ENCODE results near the gene UBXN1. TPM values are rescaled to one million over a fixed set of nuclear protein-coding genes. Genes with fewer than 3 reads are reported as not detected.

The UBXN1 gene
- polyA plus RNA-seq, 10 donors, result 96.1 to 155 (median 130) TPM

- no peak for DNase-seq
Observed at GRCh38 chr11:62646825-62647608, 31.9 kb downstream of the UBXN1 start.

DNA sequence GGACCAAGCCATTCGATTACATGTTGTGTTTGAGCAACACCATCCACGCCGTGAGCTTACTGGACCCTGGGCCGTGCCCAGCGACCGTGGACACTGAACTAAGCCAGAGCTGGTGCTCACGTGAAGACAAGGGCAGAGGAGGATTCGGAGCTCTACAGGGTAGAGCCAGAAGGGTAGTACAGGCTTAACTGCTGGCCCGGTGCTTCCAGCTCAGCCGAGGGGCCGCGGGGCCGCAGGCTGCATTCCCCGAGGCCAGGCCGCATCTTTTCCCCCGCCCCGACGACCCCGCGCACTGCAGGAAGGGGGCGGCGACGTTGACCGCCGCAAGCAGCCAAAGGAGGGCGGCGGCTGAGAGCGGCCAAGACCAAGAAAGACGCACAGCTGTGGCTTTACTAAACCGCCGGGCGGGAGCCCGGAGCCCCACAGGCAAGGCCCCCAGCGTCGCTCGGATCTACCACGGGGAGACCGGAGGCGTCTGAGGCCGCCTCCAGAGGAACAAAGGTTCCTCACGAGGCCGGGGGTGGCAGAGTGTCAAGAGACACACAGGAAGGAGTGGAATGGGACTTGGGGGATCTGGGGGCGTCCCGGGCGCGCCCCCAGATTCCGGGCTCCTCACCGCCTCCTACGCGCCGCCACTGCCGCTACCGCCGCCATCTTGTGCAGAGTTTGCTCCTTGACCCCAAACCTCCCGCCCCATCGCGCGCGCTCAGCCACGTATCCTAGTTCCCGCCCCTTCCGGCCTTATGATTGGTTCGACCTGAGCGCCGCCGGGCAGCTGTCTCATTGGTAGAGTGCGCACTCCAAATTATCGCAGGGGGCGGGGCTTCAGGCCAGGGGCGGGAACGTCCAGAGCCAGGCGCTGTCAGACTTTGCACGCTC, 32.7 kb downstream of the UBXN1 start, which contains the start of gene GANAB:
Gene GANAB, minus strand, starts transcription at position 668 of the 879 bp plus-strand sequence. Its CDS starts 14 bp downstream, at position 654.
- peak; percentile 98 to 99 (median 99) for DNase-seq

GRCh38 chr11:62645671-62645945, 33.3 kb downstream of the UBXN1 start:
- no peak for DNase-seq

- no peak for DNase-seq
Observed at GRCh38 chr11:62644220-62644619, 34.7 kb downstream of the UBXN1 start.

GRCh38 chr11:62632492-62632891, 46.4 kb downstream of the UBXN1 start:
- DNase-seq, result no peak

- DNase-seq, result no peak
Observed at GRCh38 chr11:62627713-62628112, 51.2 kb downstream of the UBXN1 start.

Other genes starting within 250 kb of the UBXN1 start
- 100 to 1,000 TPM; 269 to 408 (median 312) TPM for gene AHNAK, start 132.3 kb downstream of the UBXN1 start, polyA plus RNA-seq (ENCODE audit: insufficient read length in 10 of 10)
- 1,000 to 10,000 TPM; 2,727 to 3,805 (median 3,280) TPM for gene EEF1G, start 105.2 kb downstream of the UBXN1 start, polyA plus RNA-seq (ENCODE audit: insufficient read length in 10 of 10)
- 10 to 100 TPM; 11.6 to 17.7 (median 13.8) TPM for gene TUT1, start 87.5 kb downstream of the UBXN1 start, polyA plus RNA-seq (ENCODE audit: insufficient read length in 10 of 10)
- 10 to 100 TPM; 36.9 to 56.4 (median 44.1) TPM for gene MTA2, start 77.2 kb downstream of the UBXN1 start, polyA plus RNA-seq (ENCODE audit: insufficient read length in 10 of 10)
- 10 to 100 TPM; 11.9 to 25.3 (median 17.7) TPM for gene EML3, start 66.3 kb downstream of the UBXN1 start, polyA plus RNA-seq (ENCODE audit: insufficient read length in 10 of 10)
- 1 to 10 TPM in 8 of 10 donors, under 1 TPM in 2; 0.69 to 2.4 (median 1.6) TPM for gene ROM1, start 65.8 kb downstream of the UBXN1 start, polyA plus RNA-seq (ENCODE audit: insufficient read length in 10 of 10)
- 10 to 100 TPM; 13.3 to 22.3 (median 18.7) TPM for gene B3GAT3, start 57.1 kb downstream of the UBXN1 start, polyA plus RNA-seq (ENCODE audit: insufficient read length in 10 of 10)
- 100 to 1,000 TPM; 145 to 211 (median 165) TPM for gene GANAB, start 32.5 kb downstream of the UBXN1 start, polyA plus RNA-seq (ENCODE audit: insufficient read length in 10 of 10)
- 10 to 100 TPM in 6 of 10 donors, 1 to 10 TPM in 4; 9.0 to 13.9 (median 11.1) TPM for gene INTS5, start 25.8 kb downstream of the UBXN1 start, polyA plus RNA-seq (ENCODE audit: insufficient read length in 10 of 10)
- gene C11orf98, start 13.9 kb downstream of the UBXN1 start, polyA plus RNA-seq (ENCODE audit: insufficient read length in 10 of 10), result 10 to 100 TPM; 30.0 to 44.8 (median 33.0) TPM
- gene CSKMT, start 13.8 kb downstream of the UBXN1 start, polyA plus RNA-seq (ENCODE audit: insufficient read length in 10 of 10), result 1 to 10 TPM; 1.8 to 4.9 (median 3.1) TPM
- 1 to 10 TPM; 4.5 to 8.3 (median 5.7) TPM for gene UQCC3, start 7.4 kb downstream of the UBXN1 start, polyA plus RNA-seq (ENCODE audit: insufficient read length in 10 of 10)
- 1 to 10 TPM; 3.0 to 8.4 (median 6.6) TPM for gene LBHD1, start 6.8 kb downstream of the UBXN1 start, polyA plus RNA-seq (ENCODE audit: insufficient read length in 10 of 10)
- 10 to 100 TPM; 12.8 to 31.1 (median 20.4) TPM for gene LRRN4CL, start 10.5 kb upstream of the UBXN1 start, polyA plus RNA-seq (ENCODE audit: insufficient read length in 10 of 10)
- gene BSCL2, start 28.4 kb upstream of the UBXN1 start, polyA plus RNA-seq (ENCODE audit: insufficient read length in 10 of 10), result 10 to 100 TPM; 15.1 to 24.5 (median 22.0) TPM
- gene GNG3, start 28.6 kb upstream of the UBXN1 start, polyA plus RNA-seq (ENCODE audit: insufficient read length in 10 of 10), result 1 to 10 TPM in 2 of 10 donors, under 1 TPM in 5, not detected in 3; 0.35 to 1.5 (median 0.66) TPM
- 10 to 100 TPM; 40.7 to 61.0 (median 47.6) TPM for gene HNRNPUL2, start 48.4 kb upstream of the UBXN1 start, polyA plus RNA-seq (ENCODE audit: insufficient read length in 10 of 10)
- gene TTC9C, start 49.4 kb upstream of the UBXN1 start, polyA plus RNA-seq (ENCODE audit: insufficient read length in 10 of 10), result 10 to 100 TPM; 22.8 to 32.2 (median 30.1) TPM
- 1 to 10 TPM; 3.2 to 5.1 (median 3.9) TPM for gene ZBTB3, start 75.1 kb upstream of the UBXN1 start, polyA plus RNA-seq (ENCODE audit: insufficient read length in 10 of 10)
- gene POLR2G, start 82.5 kb upstream of the UBXN1 start, polyA plus RNA-seq (ENCODE audit: insufficient read length in 10 of 10), result 100 to 1,000 TPM in 1 of 10 donors, 10 to 100 TPM in 9; 81.9 to 102 (median 89.2) TPM
- 10 to 100 TPM; 11.5 to 16.6 (median 14.2) TPM for gene TAF6L, start 92.3 kb upstream of the UBXN1 start, polyA plus RNA-seq (ENCODE audit: insufficient read length in 10 of 10)
- 10 to 100 TPM; 24.7 to 29.1 (median 27.6) TPM for gene TMEM179B, start 108.3 kb upstream of the UBXN1 start, polyA plus RNA-seq (ENCODE audit: insufficient read length in 10 of 10)
- 10 to 100 TPM; 10.6 to 17.0 (median 15.2) TPM for gene TMEM223, start 112.9 kb upstream of the UBXN1 start, polyA plus RNA-seq (ENCODE audit: insufficient read length in 10 of 10)
- gene NXF1, start 126.4 kb upstream of the UBXN1 start, polyA plus RNA-seq (ENCODE audit: insufficient read length in 10 of 10), result 10 to 100 TPM; 59.6 to 85.7 (median 65.7) TPM
- 10 to 100 TPM; 32.7 to 42.6 (median 35.0) TPM for gene STX5, start 153.0 kb upstream of the UBXN1 start, polyA plus RNA-seq (ENCODE audit: insufficient read length in 10 of 10)
- gene TEX54, start 153.8 kb upstream of the UBXN1 start, polyA plus RNA-seq (ENCODE audit: insufficient read length in 10 of 10), result not detected
- gene WDR74, start 160.5 kb upstream of the UBXN1 start, polyA plus RNA-seq (ENCODE audit: insufficient read length in 10 of 10), result 10 to 100 TPM; 25.5 to 35.1 (median 31.0) TPM
- 10 to 100 TPM; 33.4 to 60.9 (median 42.8) TPM for gene SLC3A2, start 201.8 kb upstream of the UBXN1 start, polyA plus RNA-seq (ENCODE audit: insufficient read length in 10 of 10)
- gene CHRM1, start 242.3 kb upstream of the UBXN1 start, polyA plus RNA-seq (ENCODE audit: insufficient read length in 10 of 10), result under 1 TPM in 4 of 10 donors, not detected in 6; 0.05 to 0.49 (median 0.24) TPM

Measured in muscle of back (tissue), 11 donors.